GM19099 (cell line): Measurements from ENCODE around the gene RPTOR.

Experiments used
- POLR2A ChIP-seq: IDR thresholded peaks from 3 replicates; pipeline ENCODE4 v1.6.1; 2011; ENCODE audit warnings: low read depth; ENCODE audit not compliant: insufficient read length; ENCODE audit errors: extremely low read depth

The RPTOR gene

DNA sequence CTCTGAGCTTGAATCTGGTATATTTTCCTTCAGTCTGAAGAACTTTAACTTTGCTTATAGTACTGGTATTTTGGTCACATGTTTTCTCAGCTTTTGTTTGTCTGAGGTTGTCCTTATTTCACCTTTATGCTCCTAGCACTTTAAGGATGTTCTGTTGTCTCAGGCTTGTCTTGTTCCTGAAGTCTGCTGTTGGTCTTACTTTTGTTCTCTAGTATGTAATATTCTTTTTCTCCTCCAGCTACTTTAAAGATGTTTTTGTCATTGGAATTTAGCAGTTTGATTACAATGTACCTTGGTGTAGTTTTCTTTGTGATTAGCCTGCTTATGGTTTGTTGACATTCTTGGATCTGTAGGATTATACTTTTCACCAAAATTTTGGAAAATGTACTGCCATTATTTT is 23.6 kb downstream of the RPTOR start:
- TF ChIP-seq POLR2A = no peak

DNA sequence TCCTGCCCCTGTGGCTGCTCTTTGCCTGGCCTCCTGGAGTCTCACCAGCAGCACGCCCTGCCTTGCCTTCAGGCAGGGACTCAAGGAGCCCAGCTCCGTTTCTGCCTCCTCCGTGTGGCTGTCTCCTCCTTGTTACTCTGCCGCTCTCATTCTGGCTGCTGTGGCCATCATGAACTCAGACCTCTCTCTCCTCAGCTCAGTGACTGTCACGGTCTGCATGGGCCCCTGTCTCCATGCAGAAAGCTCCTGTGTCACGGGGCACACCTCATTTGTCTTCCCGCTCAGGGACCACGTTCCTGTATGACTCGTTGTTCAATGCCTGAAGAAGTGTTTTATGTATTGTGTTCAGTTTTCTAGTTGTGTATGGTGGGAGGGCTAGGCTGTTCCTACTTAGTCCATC is 25.3 kb downstream of the RPTOR start:
- no peak for TF ChIP-seq POLR2A

DNA sequence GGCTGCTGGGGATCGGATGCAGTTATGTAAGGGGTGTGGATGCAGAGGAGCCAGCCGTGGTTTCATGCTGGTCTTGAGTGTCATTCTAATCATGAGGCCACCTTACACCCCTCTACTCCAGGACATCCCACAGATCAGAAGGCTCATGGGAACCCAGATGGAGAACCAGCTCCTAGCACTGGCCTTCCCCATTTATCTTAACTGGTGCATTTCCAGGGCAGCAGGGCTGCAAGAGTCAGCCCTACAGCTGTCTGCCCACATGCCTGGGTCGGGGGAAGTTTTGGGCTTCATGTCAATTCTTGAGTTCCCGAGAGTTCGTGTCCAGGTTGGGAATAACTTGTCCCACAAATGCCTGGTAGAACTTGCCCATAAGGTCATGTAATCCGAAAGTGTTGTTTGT is 29.1 kb downstream of the RPTOR start:
- TF ChIP-seq POLR2A = no peak

DNA sequence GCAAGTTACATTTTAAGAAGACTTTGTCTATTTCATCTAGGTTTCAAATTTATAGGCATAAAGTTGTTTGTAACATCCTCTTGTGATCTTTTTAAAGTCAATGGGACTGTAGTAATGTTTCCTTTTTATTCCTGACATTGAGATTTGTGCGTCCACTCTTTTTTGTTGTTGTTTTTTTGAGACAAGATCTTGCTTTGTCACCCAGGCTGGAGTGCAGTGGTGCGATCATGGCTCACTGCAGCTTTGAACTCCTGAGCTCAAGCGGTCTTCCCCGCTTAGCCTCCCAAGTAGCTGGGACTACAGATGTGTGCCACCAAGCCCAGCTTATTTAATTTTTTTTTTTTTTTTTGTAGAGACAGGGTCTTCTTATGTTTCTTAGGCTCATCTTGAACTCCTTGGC is 29.9 kb downstream of the RPTOR start:
- no peak for TF ChIP-seq POLR2A

DNA sequence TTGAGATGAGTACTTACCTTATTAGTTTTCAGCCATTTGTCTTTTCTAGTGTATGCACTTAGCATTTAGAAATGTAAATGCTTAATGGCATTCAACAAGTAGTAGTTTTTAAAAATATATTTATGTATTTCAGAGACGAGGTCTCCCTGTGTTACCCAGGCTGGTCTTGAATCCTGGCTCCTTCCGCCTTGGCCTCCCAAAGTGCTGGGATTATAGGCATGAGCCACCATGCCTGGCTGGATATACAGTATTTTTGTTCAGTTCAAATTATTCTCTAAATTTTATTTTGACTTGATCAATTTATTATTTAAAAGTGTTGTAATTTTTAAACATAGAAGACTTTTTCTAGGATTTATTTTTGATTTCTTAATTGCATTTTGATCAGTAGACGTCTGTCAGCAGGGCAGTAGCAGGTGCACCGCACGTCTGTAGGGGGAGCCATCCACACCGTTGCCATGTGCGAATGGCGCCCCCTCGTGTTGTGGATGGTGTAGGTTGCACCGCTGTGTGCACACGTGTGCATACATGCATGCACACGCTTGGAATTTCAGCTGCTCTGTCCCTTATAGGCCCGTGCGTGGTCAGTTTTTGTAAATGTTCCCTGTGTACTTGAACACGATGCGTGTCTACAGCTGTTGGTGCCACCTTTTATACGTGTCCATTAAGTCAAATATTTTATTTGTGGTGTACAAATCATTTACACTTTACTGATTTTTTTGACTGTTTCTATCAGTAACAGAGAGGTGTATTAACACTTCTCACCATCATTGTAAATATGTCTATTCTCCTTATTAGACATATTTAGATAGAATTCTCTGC is 30.6 kb downstream of the RPTOR start:
- no peak for TF ChIP-seq POLR2A

DNA sequence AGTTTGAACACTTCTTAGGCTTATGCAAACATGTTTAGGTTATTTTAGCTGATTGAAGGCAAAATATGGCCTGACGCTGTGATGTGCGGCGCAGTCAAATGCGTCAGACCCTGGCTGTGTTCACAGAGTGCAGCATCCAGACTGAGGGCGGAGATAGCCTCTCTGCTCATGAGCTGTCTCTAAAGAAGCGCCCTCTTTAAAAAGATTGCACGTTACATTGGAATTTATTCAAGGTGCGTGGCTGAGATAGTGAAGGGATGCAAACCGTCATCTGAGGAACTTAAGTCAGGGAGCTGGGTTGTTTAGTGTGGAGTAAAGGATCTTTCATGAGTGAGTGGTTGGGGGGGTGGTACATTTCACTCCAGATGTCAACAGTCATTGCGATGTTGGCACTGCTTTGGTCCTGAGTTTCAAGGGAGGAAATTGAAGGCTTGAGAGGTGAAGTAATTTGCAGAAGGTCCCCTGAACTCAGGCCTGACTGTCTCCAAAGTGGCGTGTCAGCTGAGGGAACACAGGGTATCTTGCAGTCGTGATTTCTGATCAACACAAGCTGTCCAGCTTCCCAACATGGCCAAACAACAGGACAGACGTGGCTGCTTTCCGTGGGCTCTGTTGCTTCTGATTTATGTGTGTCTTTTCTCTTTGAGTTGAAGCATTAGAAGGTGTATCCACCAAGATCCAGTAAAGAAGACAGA is 33.4 kb downstream of the RPTOR start:
- no peak for TF ChIP-seq POLR2A

DNA sequence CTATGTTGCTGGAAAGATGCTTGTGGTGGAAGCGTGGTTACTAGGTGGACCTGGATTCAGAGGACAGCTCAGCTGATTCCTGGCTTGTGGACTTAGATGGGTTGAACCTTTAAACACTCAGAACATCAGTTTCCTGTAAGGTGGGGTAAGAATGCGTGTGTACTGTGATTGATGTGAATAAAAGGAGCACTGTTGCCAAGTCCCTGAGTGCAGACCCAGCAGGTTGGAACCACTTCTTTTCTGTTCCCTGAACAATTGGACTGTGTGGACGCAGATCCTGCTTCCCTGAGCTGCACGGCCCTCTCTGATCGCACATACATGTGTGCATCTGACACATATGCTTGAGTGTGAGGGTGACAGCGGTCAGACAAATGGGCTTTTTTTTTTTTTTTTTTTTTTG is 37.5 kb downstream of the RPTOR start:
- TF ChIP-seq POLR2A = no peak

DNA sequence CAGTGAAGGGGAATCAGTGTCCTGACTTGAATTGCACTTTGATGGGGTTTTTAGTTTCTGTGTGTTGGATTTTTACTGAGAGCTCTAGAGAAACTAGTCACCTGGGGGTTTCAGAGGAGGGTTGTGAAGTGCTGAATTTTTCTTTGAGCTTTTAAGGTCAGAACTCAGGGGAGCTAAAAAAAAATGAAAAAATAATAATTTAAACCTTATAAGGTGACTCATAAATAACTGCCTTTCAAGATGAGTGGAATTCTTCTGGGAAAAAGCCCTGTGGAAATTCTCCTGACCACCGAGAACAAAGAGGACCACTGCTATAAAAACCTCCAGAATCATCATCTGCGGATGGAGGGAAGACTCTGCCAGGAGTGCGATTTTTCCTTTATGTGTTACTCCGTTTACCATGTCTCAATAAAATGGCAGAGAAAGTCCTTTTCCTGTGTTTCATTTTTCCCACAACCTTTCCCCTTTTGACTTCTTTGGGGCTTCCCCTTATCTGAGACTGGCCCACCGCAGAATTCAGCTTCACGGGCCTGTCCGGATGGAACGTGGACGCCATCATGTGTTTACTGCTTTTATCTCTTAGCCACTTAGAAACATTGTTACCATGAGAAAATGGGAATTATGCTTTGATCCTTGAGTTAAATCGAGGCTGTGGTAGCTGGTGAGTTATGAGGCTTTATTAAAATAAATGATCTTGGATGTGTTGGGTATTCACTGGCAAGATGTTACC is 39.7 kb downstream of the RPTOR start:
- no peak for TF ChIP-seq POLR2A

DNA sequence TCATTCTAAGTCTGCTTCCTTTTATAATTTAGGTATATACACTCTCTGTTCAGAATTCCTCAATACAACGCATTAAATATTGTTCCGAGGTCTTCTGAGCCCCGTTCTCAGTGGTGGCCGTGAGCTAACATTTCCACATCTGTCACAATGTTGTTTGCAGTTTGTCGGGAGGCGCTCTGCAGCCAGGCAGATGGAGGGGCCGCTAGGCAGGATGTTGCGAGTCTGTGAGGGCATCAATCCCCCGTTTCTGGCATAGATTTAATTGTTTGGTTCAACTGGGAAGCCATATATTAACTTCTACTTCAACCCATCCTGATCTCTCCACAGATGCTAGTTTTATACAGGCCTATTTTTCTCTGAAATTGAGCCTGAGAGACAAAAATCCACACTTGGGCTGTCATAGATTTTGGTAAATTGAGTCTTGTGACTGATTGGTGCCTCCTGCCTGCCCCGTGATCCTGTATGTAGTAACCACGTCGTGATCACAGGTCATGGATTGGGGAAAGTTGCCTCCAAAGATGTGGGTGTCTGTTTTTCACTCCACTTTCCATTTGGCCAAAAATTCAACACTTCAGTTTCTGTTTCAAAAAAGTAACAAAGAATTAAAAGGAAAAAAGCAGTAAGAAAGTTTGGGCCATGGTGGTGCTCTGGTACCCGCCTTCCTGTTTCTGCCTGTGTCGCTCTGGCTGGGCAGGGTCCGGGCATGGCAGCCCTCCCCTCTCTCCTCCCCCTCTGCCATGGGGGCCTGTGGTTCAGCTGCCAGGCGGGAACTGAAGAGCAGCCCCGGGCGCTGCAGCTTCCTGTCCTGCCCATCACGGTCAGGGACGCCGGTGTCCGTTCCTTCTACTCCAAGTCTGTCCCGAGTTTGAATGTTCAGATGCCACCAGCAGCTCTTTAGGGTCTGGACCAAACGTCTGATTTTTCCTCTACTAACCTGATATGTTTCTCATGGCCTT is 41.5 kb downstream of the RPTOR start:
- TF ChIP-seq POLR2A = no peak

DNA sequence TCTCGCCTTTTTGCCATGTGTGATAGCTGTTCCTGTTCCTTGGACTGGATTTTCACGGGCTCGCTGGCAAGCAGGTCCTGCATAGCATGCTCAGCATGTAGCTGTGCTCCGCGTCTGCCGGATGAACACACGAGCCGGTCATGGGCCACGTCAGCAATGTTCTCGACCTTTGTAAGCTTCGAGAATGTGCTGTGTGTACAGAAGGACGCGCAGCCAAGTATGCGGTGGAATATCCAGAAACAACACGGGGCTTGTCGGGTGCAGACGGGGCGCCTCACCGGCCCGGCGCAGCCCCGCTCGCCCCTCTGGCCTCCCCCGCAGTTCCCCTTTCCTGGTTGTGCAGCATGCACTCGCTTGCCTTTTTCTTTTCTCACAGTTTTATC is 42.2 kb downstream of the RPTOR start:
- no peak for TF ChIP-seq POLR2A

DNA sequence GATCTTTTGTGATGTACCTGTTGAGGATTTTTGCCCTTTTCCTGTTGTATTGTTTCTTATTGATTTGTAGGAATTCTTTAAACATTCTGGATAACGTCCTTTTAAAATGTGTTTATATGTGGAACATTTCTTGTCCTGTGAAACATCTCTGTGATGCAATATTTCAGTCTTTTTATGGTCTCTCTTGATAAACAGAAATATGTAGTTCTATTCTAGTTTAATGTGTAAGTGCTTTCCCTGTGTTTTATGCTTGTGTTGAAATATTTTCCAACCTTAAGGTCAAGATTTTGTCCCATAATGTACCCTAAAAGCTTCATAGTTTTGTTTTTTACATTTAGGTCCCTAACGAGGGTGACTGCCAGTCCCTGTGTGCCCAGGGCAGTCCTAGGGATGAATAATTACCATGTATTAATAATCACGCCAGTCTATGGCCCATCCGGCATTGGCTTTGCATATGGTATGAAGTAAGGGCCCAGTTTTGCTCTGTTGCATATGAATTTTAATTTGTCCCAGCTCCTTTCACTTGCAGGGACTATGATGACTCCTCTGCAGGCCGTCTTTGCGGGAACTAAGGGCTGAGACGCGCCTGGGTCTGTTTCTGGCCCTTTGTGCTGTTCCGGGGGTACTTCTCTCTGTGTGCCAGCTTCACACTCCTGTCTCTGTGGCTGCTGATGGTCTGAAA is 44.2 kb downstream of the RPTOR start:
- TF ChIP-seq POLR2A = no peak

DNA sequence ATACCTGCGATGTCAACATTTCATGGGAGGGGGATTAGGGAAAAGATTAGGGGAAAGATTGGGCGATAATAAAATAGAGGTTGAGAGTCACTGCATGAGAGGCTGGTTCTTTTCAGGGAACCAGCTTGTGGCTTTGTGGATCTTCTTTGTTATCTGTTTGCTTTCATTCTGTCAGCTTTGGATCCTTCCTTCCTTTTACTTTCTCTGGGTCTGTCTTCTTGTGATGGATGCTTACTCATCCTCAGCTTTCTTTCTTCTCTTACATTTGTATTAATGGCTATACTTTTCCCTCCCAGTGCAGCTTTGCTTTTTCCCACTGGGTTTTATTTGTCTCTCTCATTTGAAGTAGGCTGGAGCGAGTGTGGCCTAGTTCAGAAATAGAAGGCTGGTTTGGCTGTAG is 47.1 kb downstream of the RPTOR start:
- TF ChIP-seq POLR2A = no peak

DNA sequence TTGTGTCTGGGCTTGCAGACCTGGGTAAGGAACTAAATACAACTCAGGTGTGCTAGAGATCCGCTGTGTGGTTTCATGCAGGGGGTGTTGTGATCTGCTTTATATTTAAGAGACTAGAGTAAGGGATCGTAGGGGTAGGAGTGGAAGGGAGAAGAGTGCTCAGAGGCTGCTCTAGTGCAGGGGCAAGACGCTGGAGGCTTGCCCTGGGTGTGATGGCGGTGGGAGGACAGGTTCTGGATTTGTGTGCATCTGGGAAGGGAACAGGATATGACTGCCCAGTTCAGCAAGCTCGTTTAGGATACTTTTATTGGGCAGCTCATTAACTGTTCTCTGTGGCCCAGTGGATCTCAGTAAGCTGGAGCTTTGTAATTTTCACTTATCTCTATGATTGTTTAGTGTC is 47.6 kb downstream of the RPTOR start:
- no peak for TF ChIP-seq POLR2A

DNA sequence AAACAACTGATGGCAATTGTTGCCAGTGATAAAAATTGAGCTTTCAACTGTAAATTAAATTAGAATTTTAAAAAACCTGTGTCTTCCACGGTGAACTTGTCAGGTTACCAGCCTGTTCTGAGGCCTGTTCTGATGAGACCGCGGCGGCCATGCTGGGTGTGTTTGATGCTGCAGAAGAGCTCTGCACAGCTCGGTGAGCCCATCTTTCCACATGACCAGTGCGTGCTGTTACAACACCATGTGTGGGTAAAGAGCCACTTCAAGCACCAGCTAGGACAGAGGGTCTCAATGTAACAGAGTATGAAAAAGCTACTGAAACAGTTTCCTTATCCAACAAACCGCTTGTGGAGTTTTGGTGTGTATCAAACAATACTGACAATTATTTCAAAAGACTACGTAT is 48.5 kb downstream of the RPTOR start:
- no peak for TF ChIP-seq POLR2A
